Adrenal gland (tissue), 5 donors: ENCODE results near the gene MAML2.

ENCODE experiments used
- CTCF ChIP-seq, 6 experiments: fragments of 450-650 bp in 4 of 6; fragments of 200-600 bp in 2 of 6; sonication (generic) in 1 of 6; IDR thresholded peaks; 1 replicate in 5 of 6; 2 replicates in 1 of 6; pipeline versions ENCODE4 v1.5.1 to v1.8.0; 2016 to 2021; ENCODE audit warnings: antibody characterized with exemption in 6 of 6, mild to moderate bottlenecking in 2 of 6, moderate library complexity in 1 of 6
- POLR2A ChIP-seq, 2 donors: fragments of 450-650 bp; IDR thresholded peaks; one replicate each; pipeline ENCODE4 v1.6.1; 2017; ENCODE audit warnings: antibody characterized with exemption in 2 of 2, mild to moderate bottlenecking in 2 of 2, moderate library complexity in 1 of 2
- donor health status: DM: no; HTN: no; CAD: no.

- TF ChIP-seq CTCF (IDR thresholded peaks at IDR 0.05) (no peak), POLR2A (IDR thresholded peaks at IDR 0.05) (no peak)
Observed at GRCh38 chr11:96110302-96110701, 232.7 kb downstream of the MAML2 start.
